ENCODE measurements around the gene DVL1.
"Not testable (repeated sequence)": the region's sequence is repeated elsewhere in the genome, so short reads cannot be mapped to it uniquely, and the experiment has no call there.

The DVL1 gene

DNA sequence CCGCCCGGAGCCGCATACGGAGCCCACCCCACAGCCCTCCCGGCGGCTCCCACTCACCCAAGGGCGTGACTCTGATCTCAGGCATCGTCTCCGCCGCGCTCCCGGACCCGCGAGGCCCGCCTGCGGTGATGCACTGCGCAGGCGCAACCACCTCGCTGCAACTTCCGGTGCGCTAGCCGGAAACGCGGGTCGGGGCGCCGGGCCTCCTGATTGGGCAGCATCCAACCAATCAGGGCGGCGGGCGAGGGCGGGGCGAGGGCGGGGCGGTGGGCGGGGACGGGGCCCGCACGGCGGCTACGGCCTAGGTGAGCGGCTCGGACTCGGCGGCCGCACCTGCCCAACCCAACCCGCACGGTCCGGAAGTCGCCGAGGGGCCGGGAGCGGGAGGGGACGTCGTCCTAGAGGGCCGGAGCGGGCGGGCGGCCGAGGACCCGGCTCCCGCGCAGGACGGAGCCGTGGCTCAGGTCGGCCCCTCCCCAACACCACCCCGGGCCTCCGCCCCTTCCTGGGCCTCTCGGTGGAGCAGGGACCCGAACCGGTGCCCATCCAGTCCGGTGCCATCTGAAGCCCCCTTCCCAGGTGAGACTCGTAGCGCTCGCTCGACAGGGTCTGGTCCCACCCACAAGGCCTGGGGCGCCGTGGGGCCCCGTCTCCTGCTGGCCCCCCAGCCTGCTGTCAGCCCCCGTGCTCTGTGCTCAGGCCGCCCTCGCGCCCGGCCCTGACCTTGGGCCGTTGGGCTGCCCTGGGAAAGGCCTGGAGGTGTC is 24.5 kb downstream of the DVL1 start, which contains the start of the genes CPTP and INTS11:
CPTP (plus strand) TSS at position 279 of the 764 bp plus-strand sequence. CDS start 2,109 bp downstream, outside the sequence.
INTS11 (minus strand) TSS at position 137 of the 764 bp plus-strand sequence; CDS start at position 85, 52 bp downstream.
- peak; percentile 83 for DNase-seq

DNA sequence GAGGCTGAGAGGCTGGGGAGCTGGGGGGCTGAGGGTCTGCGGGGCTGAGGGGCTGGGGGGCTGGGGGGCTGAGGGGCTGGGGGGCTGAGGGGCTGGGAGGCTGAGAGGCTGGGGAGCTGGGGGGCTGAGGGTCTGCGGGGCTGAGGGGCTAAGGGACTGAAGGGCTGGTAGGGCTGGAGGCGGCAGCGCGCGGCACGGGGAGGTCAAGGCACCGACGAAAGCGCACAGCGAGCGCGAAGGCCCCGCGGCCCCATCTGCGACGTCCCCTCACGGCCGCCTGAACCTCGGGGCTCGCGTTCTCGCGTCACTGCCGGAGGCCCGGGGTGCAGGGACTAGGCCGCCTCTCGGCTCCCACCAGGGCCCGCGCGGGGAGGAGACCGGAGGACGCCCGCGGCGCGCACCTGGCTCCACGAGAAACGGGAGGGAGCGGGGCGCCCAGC is 25.1 kb downstream of the DVL1 start:
- DNase-seq, result no peak

DNA sequence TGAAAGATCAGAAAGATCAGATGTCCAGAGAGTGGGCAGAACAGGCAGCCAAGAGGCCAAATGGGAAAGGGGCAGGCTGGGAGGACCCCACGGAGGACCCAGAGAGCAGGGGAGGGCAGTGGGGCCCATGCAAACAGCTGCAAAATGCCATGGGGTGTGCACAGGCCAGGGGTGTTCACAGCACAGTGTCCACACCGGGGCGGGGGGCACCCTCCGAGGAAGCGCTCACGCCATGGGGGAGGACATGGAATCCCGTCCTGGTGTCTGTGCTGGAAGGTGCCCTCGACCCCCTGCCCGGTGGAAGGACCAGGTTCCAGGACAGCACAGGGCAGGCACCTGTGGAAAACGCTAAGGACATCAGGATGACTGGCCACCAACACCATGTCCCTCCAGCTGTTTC is 26.3 kb downstream of the DVL1 start:
- DNase-seq, result no peak

DNA sequence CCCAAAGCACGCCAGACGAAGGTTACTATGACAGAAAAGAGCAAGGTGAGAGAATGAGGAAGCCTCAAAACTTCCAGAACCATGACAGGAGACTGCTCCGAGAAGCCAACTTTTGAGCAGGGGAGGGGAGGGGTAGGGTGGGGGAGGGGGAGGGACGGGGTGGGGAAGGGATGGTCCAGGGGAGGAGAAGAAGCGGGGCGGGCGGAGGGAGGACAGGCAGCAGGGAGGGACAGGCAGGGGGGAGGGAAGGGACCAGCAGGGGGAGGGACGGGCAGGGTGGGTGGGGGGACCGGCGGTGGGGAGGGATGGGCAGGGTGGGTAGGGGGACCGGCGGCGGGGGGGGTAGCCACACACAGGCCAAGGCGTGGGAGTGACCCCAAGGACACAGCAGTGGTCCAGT is 26.8 kb downstream of the DVL1 start:
- no peak for DNase-seq

DNA sequence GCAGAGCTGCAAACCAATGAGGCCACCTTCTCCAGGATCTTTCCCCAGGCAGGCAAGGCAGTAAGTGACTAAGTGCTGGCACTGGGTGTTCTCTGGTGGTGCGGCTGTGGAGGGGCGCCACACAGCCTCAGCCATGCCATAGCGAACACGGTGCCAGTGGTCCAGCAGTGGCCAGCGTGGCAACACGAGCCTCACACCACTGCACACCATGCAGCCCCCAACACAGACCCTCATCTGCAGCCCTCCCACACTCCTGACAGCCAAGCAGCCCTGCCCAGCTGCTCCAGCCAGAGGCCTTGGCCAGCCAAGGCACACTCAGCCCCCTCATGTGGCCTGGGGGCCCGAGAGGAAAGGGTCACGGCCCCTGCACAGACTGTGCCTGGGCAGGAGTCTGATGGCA is 27.7 kb downstream of the DVL1 start:
- DNase-seq, result no peak

DNA sequence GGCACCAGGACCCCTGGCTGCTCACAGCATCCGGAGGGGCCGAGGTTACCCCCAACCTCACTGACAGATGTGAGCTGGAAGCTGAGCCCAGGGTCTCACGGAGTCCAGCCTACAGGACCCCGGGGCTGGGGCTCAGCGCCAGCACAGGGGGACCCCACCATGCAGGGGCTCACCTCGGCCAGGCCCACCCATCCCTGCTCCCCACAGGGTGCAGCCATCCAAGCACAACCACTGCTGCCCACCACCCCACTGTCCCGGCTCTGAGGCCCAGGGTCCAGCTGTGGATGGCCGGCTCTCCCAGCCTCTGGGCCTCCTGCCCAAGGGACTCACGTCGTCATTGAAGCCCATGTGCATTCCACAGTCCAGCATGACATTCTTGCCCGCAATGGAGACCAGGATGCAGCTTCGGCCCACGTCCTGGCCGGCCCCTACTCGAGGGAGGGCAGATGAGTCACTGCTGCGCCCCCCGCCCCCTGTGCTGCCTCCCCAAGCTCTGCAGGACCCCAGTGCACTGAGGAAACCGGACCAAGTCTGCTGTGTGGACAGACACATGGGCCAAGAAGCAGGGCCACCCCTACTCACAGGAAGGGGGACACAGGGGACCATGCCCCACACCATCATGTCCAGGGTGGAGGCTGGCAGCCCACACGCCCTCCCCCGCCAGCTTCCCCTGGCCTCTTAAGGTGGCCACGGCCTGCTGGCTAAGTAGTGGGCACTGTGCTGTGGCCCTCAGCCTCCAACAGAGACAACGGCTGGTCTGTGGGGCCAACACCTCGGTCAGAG is 28.4 kb downstream of the DVL1 start:
- no peak for DNase-seq

DNA sequence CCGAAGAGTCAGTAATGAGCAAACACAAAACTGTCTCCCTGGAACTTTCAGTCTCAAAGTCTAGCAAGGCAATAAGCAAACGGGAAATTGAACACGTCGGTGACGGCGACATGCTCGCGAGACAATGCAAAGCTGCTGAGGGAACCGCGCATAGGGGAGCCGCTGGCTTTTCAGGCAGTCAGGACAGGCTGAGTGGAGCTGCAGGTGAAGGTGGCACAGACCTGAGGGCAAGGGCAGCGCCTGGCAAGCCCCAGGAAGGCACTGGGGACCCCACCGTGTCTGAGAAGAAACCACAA is 29.6 kb downstream of the DVL1 start:
- DNase-seq, result no peak

DNA sequence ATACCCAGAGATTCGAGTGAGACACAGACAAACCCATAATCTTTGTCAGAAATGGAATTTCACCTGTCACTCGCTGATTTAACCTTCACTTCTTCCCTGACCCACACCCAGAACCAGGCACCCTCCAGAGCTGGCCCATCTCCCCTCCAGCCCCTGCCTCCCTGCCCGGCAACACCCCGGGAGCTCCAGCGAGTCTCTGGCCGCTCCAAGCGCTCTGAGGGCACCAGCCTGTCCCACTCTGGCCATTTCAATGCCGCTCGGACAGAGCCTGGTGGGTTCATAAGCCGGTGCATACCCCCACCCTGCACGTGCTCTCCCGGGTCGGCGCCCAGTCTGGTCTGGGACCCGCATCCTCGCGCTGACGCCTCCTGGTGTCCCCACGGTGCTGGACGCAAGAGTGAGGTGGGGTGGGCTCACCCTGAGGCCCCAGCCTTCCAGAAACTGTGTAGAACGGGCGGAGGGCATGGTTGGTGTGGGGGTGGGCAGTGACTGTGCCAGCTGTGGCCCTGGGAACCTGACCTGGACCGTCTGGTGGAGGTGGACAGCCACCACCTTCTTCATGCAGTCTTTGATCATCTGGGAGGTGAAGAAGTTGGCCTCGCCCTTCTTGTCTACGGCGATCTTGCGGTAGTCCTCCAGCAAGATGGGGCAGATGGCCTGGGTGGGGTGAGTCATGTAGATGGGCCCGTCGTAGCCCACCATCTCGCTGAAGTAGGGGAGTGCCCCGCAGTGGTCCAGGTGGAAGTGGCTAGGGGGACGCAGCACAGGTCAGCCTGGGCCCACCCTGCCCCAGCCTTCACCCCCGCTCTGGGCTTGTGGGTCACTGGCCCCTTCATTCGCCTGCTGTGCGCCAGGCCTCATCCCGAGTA is 30.2 kb downstream of the DVL1 start:
- DNase-seq, result no peak

DNA sequence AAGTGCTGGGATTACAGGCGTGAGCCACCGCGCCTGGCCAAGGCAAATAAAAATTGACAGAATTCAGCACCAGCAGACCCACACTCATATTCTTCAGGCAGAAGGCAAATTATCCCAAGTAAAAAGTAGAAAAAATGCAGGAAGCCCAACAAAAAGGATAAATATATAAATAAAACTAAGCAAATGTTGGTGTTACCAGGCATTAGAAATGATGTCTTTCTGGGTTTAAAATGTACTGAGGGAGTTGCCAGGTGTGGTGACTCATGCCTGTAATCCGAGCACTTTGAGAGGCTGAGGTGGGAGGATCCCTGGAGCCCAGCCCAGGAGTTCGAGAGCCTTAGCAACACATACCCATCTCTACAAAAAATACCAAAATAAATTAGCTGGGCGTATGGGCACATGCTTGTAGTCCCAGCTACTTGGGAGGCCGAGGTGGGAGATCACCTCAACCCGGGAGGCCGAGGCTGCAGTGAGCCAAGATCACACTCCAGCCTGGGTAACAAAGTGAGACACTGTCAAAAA is 31.0 kb downstream of the DVL1 start:
- peak; percentile 94 for DNase-seq

DNA sequence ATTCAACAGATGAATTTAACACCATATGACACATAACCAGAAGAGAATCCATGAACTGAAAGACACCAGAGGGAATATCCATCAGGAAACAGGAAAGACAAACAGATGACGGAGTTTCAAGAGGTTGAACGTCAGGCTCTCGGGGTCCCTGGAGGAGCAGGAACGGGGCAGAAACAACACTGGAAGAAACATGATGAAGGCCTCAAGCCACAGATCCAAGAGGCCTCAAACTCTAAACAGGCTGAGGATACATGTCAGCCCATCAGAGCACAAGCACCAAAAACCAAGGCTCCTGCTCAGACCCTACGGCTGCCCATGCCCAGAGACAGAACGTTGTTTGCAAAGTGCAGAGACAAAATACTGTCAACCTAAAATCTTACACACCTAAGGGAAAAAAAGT is 31.8 kb downstream of the DVL1 start:
- DNase-seq, result peak; percentile 53

DNA sequence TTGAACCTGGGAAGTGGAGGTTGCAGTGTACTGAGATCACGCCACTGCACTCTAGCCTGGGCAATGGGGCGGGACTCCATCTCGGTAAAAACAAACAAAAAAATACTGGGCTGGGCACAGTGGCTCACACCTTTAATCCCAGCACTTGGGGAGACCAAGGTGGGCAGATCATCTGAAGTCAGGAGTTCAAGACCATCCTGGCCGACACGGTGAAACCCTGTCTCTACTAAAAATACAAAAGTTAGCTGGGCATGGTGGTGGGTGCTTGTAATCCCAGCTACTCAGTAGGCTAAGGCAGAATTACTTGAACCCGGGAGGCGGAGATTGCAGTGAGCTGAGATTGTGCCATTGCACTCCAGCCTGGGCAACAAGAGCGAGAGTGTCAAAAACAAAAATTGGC is 33.0 kb downstream of the DVL1 start:
- not testable (repeated sequence) for DNase-seq

DNA sequence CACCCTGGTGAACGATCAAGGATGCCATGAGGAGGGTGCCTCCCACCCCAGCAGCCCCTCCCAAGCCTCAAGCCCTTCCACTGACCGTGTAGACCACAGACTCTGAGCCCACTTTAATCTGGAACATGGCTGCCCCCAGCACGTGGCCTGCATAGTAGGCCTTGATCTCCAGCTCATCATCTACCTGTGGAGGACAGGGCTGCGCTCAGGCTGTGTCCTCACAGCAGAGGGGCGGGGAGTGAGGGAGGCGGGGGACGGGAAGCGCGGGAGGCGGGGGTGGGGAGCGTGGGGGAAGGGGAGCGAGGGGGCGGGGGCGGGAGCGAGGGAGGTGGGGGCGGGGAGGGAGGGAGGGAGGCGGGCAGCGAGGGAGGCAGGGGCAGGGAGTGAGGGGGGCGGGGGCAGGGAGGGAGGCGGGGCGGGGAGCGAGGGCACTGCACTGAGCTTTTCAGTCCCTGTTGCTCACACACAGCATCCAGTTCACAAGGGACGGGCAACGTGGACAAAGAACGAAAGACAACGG is 33.7 kb downstream of the DVL1 start:
- no peak for DNase-seq

DNA sequence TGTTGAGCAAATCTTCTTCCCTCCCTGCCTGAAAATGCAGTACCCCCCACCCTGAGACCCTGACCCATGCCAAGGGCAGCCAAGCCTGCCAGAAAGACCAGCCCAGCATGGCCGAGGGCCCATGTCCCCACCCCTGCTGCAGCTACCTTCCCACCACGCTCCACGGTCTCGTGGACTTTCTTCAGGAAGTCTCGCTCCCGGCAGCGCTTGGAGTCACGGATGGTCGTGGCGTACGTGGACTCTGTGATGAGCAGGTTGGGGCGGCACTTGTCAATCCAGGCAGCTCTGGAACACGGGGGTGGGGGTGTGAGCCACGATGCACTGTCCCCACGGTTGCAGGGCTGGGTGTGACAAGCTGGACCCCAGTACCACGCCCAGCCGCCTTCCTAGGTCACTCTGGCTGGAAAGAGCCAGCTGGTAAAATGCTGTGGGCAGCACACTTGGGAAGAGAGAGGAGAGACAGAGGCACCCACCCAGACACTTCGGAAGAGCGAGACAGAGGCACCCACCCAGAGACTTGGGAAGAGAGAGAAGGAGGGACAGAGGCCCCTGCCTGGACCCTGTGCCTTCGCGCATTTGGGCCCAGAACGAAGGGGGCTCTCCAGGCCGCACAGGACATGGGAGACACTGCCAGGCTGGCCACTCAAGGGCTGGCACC is 34.4 kb downstream of the DVL1 start:
- no peak for DNase-seq

DNA sequence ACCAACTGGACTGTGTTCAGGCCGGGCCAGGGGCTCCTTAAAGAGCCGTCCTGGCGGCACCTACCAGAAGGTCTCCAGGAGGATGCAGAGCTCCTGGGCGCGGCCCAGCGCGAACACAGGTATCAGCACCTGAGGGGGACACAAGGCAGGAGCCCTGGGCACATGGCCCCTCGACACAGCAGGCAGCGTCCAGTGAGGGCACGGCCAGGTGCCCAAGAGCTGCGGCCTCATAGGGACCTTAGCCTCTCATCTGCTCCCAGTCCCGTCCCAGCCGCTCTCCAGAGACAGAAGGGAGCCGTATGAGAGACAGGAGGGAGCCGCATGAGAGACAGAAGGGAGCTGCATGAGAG is 35.0 kb downstream of the DVL1 start:
- DNase-seq, result no peak

DNA sequence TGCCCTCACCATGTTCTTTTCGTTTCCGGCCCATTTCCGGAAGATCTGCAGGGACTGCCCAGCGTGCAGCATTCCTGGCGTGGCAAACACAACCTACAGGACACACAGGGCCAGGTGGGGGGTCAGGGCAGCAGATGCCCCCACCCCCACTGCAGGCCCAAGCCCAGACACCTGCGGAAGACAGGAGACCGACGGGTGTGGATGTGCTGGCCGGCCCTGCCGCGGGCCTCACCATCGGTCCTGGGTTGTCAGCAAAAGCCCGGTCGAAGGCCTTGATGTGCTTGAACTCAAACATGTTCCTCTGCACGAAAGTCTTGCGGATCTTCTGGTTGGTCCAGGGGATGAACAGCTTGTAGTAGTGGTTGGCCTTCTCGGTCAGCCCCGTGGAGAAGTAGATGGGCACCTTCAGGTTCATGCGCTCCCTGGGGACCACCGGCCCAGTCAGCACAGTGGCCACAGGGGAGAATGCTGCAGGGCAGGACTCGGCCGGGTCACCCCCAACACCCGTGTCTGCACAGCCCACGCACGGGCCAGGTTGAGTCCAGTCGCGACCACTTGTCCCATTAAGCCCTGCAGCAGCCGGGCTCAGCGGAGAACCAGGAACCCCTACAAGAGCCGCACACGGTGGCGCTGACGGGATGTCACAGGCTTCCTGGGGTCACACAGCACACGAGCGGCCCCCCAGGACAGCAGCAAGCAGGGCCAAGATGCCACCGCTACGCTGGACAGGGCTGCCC is 35.5 kb downstream of the DVL1 start:
- DNase-seq, result no peak

DNA sequence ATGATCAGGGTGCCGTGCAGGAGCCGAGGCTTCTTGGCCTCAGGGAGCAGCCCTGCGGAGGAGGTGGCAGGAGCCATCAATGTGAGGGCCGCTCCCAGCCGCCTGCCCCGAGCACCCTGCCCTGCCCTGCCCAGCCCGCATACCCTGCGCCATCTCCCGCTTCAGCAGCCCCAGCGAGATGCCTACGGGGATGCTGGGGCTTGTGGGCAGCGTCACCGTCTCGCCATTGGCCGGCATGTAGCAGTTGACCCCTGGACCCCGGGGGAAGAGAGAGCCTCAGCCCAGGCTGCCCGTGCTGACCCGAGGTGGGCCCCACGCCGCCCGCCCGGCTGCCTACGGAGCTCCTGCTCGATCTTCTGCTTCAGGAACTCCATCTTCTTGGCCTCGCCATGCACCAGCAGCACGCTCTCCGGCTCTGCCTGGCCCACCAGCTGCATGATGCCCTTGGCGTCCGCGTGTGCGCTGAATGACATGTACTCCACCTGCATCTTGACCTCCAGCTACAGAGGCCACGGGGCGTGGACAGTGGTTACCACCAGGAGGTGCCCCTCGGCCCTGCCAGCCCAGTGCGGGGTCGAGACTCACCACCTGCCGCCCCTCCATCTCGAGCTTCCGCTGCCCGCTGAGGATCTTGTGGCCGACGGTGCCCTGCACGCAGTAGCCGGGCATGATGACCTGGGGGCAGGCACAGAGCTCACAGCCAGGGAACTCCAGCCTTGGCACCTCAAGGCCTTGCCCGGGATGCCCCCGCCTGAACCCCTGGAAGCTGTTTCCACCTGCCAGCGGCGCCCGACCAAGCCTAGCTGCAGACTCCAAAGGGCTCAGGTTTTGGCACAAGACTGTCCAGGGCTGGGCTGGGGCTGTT is 36.5 kb downstream of the DVL1 start:
- no peak for DNase-seq

DNA sequence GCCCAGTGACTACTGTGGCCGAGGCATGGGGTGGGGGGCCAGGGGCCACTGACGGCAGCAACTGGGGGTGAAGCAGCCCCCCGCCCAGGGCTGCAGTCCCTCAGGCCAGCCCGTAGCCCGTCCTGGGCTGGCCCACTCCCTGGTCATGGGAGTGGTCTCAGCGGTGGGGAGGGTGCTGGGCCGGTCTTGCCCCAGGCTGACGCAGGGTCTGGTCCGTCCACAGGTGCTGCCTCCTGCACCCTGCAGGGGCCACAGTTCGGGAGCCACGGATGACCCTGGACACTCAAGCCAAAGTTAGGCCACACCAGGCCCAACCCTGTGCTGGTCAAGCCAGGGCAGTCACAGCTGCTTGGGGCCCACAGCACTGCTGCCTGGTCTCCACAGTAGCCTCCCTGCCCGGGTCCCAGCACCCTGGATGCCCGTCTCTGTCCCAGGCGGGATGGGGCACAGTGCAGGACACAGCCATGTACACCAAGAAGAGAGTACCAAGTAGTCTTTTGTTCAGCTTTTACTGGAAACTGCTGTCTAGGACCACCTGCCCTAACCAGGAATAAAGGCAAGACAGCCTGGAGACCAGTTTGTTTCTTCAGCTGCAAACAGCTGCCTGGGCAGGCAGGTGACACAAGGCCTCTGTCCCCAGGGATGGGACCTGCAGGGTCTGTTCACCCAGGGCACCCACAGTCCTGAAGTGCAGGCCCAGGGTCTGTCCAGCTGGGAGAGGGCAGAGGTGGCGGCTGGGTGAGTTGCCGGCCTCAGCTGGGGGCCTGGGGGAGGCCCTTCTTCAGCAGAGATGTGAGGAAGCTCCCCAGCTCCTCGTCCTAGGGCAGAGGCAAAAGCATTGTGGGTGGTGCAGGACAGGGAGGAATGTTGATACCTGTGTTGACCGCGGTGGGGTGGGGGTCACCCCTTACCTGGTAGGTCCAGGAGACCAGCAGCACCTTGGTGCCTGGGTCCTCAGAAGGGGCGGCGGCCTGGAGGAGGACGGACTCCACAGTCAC is 37.8 kb downstream of the DVL1 start:
- DNase-seq, result no peak

DNA sequence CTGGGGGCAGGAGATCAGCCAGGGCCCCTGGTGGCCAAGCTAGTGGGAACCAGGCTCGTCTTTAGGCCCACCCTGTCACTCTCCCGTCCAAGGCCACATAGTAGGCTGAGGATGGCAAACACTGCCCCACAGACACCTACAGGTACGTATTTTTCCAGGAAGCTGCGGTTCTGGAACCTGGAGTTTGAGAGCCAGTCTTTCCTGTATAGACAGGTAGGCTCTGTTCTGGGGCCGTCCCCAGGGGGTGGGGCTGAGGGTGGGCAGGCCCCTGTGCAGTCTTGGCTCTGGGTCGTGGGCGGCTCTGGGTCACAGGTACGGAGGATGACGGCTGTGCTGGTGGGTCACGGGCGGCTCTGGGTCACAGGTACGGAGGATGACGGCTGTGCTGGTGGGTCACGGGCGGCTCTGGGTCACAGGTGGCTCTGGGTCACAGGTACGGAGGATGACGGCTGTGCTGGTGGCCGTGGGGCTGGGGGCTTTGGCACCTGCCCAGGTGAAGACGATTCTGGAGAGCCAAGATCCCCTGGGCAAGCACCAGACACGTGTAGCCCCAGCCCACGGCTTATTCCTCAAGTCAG is 38.7 kb downstream of the DVL1 start:
- no peak for DNase-seq

DNA sequence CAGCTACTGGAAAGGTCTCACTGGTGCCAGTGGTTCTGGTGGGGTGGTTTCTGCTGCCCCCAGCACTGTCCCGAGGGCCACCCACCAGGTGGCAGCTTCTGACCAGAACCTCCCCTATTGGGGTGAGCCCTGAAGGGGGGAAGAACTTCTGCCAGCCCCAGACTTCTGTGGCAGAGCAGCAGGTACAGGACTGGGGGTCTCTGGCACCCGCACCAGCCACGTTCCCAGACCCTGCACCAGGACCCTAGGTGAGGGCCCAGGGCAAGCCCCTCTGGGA is 39.2 kb downstream of the DVL1 start:
- DNase-seq, result no peak
